ENCODE measurements around the gene ZNF24. TPM values are rescaled to one million over a fixed set of nuclear protein-coding genes. Genes with fewer than 3 reads are reported as not detected.

The ZNF24 gene
- 23.1 and 23.6 TPM in 2 replicates for total RNA-seq (2014; rRNA removed; shearing (Covaris generic))
- 32.3 and 33.1 TPM in 2 replicates for polyA plus RNA-seq (2016; fragmentation: Nextera tagmentation; extraction: Ambion mirVana)

DNA sequence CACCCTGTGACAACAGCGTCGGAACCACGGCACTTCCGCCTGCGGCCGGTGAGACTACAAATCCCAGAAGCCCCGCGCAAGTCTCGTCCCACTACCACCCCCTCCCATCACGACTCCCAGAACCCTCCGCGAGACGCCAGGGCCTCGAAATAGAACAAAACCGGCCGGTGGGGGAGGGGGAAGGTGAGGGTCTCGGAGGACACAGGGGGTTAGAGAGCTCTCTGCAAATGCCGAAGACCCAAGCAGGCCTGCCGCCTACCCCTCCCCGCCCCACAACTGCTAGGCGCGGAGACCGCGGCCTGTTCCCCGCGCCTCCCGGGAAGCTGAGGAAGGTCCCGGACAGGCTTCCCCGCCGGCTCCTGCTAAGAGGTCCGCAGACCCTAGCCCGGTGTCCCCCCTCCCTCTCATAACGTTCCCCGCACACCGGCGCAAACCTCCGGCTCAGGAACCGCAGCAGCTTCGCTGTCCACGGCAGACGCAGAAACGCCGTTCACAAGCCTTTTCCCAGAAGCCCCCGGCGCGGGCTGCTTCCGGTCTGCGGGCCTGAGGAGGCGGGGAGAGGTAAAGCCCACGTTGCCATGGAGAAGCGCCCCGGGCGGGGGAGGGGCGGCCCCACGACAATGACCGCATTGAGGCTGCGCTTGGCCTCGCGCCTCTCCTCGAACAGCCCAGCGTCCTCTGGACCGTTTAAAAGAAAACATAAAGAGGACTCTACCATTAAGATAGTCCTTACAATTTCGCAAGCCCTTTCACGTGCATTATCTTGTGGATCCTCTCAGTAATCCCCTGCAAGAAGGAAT, at the start of gene ZNF24:
Gene ZNF24, minus strand, starts transcription at position 485 of the 800 bp plus-strand sequence. CDS start 3,770 bp downstream, outside the sequence.
- Histone ChIP-seq H2AFZ (peak within 1 kb of the TSS; percentile 94), H3K9ac (peak within 1 kb of the TSS; percentile 99), H3K4me3 (peak within 1 kb of the TSS; percentile 98), H4K20me1 (ENCODE audit: insufficient read depth) (peaks cover 9% of the 10 kb centered on the region; the same call in 1 of the 2 replicates), H3K4me2 (ENCODE audit: unreplicated experiment) (peak within 1 kb of the TSS; percentile 92), H3K27me3 (replicated peaks; ENCODE audit: insufficient read depth) (no peaks in the 10 kb centered on the region), H3K36me3 (ENCODE audit: low read depth) (peaks cover 18% of the 10 kb centered on the region; the same call in 1 of the 2 replicates), H3K9me3 (ENCODE audit: low read depth) (no peaks in the 10 kb centered on the region), H3K9me2 (ENCODE audit: insufficient read depth) (no peaks in the 10 kb centered on the region), H3K79me2 (ENCODE audit: insufficient read depth) (peaks cover 56% of the 10 kb centered on the region), H3K27ac (peak within 1 kb of the TSS; percentile 91), H3K4me1 (ENCODE audit: insufficient read depth) (peaks cover 20% of the 10 kb centered on the region), H3F3A (ENCODE audit: insufficient read depth) (no peaks in the 10 kb centered on the region)
- in situ Hi-C loops (cut with MboI), result no loop called here
- TF ChIP-seq EZH2 (IDR thresholded peaks at IDR 0.05; ENCODE audit: insufficient read depth, poor library complexity, severe bottlenecking), result no peak
- no peak for TF ChIP-seq EZH2phosphoT487 (IDR thresholded peaks at IDR 0.05; ENCODE audit: insufficient read depth, low read depth)
- 1 to 2% methylated on average over 44 to 64 of the region's 64 CpGs for WGBS, 2 experiments (ENCODE audit: low coverage in 1 of 2, low lambda C conversion rate in 2 of 2, missing lambda C conversion rate in 2 of 2)
- peak; percentile 98 for DNase-seq

DNA sequence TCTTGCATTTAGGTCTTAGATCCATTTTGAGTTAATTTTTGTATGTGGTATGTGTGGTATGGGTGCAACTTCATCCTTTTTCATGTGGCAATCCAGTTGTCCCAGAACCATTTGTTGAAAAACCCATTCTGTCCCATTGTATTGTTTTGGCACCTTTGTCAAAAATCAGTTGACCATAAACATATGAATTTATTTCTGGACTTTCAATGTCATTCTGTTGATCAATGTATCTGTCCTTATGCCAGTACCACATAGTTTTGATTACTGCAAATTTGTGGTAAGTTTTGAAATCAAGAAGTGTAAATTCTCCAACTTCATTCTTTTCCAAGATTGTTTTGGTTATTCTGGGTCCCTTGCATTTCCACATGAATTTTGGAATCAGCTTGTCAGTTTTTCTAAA, 49.5 kb upstream of the ZNF24 start:
- no peak overlapping the region for H2AFZ ChIP-seq
- no peaks in the 10 kb centered on the region for H3K9me3 ChIP-seq (ENCODE audit: low read depth)
- no peak overlapping the region for H3K4me3 ChIP-seq
- no peaks in the 10 kb centered on the region for H3K79me2 ChIP-seq (ENCODE audit: insufficient read depth)
- no peak for DNase-seq
- no peaks in the 10 kb centered on the region for H3K9me2 ChIP-seq (ENCODE audit: insufficient read depth)
- no peak overlapping the region for H3K27ac ChIP-seq
- in situ Hi-C loops (cut with MboI), result no loop called here
- no peak overlapping the region for H3K9ac ChIP-seq
- H3F3A ChIP-seq (ENCODE audit: insufficient read depth), result peaks cover 23% of the 10 kb centered on the region
- TF ChIP-seq EZH2 (IDR thresholded peaks at IDR 0.05; ENCODE audit: insufficient read depth, poor library complexity, severe bottlenecking), result no peak
- 0 out of 2 replicates have a peak, but pooled peaks cover 3% of the 10 kb centered on the region for H3K27me3 ChIP-seq (replicated peaks; ENCODE audit: insufficient read depth)
- H4K20me1 ChIP-seq (ENCODE audit: insufficient read depth), result no peaks in the 10 kb centered on the region
- peaks cover 18% of the 10 kb centered on the region for H3K4me1 ChIP-seq (ENCODE audit: insufficient read depth)
- no peaks in the 10 kb centered on the region for H3K36me3 ChIP-seq (ENCODE audit: low read depth)
- no peak overlapping the region for H3K4me2 ChIP-seq (ENCODE audit: unreplicated experiment)

DNA sequence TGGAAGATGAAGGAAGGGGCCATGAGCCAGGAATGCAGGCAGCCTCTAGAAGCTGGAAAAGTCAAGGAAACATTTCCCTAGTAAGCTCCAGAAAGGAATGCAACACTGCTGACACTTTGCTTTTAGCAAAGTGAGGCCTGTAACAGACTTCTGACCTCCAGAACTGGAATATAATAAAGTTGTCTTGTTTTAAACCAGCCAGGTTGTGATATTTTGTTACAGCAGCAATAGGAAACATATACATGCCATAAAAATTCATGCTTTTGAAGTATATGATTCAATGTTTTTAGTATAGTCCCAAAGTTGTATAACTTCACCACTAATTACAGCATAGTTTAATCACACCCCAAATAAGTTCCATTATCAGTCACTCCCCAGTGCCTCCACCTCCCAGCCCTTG, 48.2 kb upstream of the ZNF24 start:
- no peak overlapping the region for H3K27ac ChIP-seq
- no peaks in the 10 kb centered on the region for H3K9me2 ChIP-seq (ENCODE audit: insufficient read depth)
- TF ChIP-seq EZH2phosphoT487 (IDR thresholded peaks at IDR 0.05; ENCODE audit: insufficient read depth, low read depth) (no peak), EZH2 (IDR thresholded peaks at IDR 0.05; ENCODE audit: insufficient read depth, poor library complexity, severe bottlenecking) (no peak)
- H3K9me3 ChIP-seq (ENCODE audit: low read depth), result no peaks in the 10 kb centered on the region
- peaks cover 31% of the 10 kb centered on the region for H3K4me1 ChIP-seq (ENCODE audit: insufficient read depth)
- no peaks in the 10 kb centered on the region for H3K27me3 ChIP-seq (replicated peaks; ENCODE audit: insufficient read depth)
- no peak overlapping the region for H3K4me3 ChIP-seq
- H3K79me2 ChIP-seq (ENCODE audit: insufficient read depth), result no peaks in the 10 kb centered on the region
- no peak overlapping the region for H3K4me2 ChIP-seq (ENCODE audit: unreplicated experiment)
- H4K20me1 ChIP-seq (ENCODE audit: insufficient read depth), result no peaks in the 10 kb centered on the region
- no peak overlapping the region for H2AFZ ChIP-seq
- peaks cover 35% of the 10 kb centered on the region for H3F3A ChIP-seq (ENCODE audit: insufficient read depth)
- no peak for DNase-seq
- no peaks in the 10 kb centered on the region for H3K36me3 ChIP-seq (ENCODE audit: low read depth)
- in situ Hi-C loops (cut with MboI), result no loop called here
- H3K9ac ChIP-seq, result no peak overlapping the region

DNA sequence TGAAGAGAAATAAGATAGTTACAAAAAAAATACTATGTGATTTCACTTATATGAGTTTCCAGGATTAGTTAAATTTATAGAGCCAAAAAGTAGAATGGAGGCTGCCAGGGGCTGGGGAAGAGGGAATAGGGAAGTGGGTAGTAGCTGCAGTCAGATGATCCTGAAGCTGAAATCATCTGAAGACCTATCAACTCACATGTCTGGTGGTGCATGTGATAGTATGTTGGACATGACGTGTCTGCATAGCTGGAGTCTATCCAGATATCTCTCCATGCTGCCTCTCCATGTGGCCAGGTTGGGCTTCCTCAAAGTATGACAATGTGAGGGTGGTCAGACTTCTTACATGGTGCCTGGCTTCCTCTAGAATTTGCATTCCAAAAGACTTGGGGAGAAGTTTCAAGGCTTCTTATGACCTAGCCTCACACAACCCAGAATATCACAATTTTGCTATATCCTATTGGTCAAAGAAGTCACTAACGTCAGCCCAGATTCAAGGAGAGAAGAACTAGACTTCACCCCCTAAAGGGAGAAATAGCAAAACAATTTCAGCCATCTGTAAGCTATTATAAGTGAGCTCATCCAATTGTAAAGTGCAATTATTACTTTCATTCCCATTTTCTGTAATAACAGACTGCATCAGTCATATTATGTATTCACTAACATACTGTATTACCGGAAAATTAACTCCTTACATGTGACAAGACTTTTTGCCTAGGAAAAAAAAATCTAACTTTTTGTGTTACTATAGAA, 46.9 kb upstream of the ZNF24 start:
- H3K36me3 ChIP-seq (ENCODE audit: low read depth), result no peaks in the 10 kb centered on the region
- TF ChIP-seq EZH2 (IDR thresholded peaks at IDR 0.05; ENCODE audit: insufficient read depth, poor library complexity, severe bottlenecking) (no peak), EZH2phosphoT487 (IDR thresholded peaks at IDR 0.05; ENCODE audit: insufficient read depth, low read depth) (no peak)
- H3K27me3 ChIP-seq (replicated peaks; ENCODE audit: insufficient read depth), result no peaks in the 10 kb centered on the region
- no peak overlapping the region for H3K4me3 ChIP-seq
- no peak overlapping the region for H2AFZ ChIP-seq
- H3K79me2 ChIP-seq (ENCODE audit: insufficient read depth), result no peaks in the 10 kb centered on the region
- in situ Hi-C loops (cut with MboI), result no loop called here
- no peaks in the 10 kb centered on the region for H3K9me3 ChIP-seq (ENCODE audit: low read depth)
- H3K4me1 ChIP-seq (ENCODE audit: insufficient read depth), result peaks cover 34% of the 10 kb centered on the region
- no peak overlapping the region for H3K9ac ChIP-seq
- H3F3A ChIP-seq (ENCODE audit: insufficient read depth), result peaks cover 43% of the 10 kb centered on the region
- 29 to 40% methylated on average over 3 of the region's 3 CpGs for WGBS, 2 experiments (ENCODE audit: low coverage in 1 of 2, low lambda C conversion rate in 2 of 2, missing lambda C conversion rate in 2 of 2)
- peak overlapping the region; percentile 2 for H3K4me2 ChIP-seq (ENCODE audit: unreplicated experiment)
- H3K27ac ChIP-seq, result no peak overlapping the region
- no peaks in the 10 kb centered on the region for H3K9me2 ChIP-seq (ENCODE audit: insufficient read depth)
- H4K20me1 ChIP-seq (ENCODE audit: insufficient read depth), result no peaks in the 10 kb centered on the region
- DNase-seq, result peak; percentile 29
